ENCODE measurements around the gene PID1. TPM values are rescaled to one million over a fixed set of nuclear protein-coding genes. Genes with fewer than 3 reads are reported as not detected.

The PID1 gene
- total RNA-seq, 1 donor from 2014 or later, result 0.95 TPM

DNA sequence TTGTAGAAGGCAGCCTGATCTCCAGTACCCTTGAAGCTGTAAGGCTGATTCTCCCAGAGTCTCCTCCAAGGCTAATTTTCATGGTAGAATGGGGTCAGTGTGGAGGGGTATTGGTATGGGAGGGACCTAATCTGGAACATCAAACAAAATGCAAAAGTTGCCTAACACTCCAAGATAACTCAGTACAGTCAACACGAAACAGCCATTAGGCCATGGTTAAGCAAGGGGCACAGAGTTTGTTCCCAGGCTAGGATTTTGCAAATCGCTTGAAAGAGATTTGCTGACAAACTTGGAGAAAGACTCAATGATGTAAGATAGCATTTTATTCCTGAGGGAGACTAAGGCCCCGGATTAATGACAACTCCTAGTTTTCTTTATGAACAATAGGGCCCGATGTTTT, 5.4 kb downstream of the PID1 start:
- no peaks in the 10 kb centered on the region for H3K4me1 Mint-ChIP-seq (ENCODE audit: low read depth)
- TF ChIP-seq, protein P1, sequence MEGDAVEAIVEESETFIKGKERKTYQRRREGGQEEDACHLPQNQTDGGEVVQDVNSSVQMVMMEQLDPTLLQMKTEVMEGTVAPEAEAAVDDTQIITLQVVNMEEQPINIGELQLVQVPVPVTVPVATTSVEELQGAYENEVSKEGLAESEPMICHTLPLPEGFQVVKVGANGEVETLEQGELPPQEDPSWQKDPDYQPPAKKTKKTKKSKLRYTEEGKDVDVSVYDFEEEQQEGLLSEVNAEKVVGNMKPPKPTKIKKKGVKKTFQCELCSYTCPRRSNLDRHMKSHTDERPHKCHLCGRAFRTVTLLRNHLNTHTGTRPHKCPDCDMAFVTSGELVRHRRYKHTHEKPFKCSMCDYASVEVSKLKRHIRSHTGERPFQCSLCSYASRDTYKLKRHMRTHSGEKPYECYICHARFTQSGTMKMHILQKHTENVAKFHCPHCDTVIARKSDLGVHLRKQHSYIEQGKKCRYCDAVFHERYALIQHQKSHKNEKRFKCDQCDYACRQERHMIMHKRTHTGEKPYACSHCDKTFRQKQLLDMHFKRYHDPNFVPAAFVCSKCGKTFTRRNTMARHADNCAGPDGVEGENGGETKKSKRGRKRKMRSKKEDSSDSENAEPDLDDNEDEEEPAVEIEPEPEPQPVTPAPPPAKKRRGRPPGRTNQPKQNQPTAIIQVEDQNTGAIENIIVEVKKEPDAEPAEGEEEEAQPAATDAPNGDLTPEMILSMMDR (IDR thresholded peaks at IDR 0.05), result no peak

DNA sequence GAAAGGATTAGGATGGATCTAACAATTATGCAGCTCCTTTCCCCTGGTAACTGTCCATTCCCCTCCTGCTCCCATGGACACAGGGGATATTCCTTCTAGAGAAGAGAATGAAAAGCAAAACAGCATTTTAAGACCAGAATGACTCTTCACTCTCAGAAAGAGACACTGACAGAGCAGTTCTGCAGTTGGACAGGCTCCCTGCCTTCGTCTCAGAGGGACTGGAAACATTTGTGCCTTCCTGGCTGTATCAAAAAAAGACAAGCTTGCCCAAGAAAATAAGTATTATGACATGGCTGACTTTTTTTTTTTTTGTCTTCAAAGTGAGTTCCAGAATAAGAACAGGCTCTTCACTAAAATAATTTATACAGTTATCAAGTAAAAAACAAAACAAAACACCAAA, 9.5 kb downstream of the PID1 start:
- H3K27ac Mint-ChIP-seq (ENCODE audit: unreplicated experiment), result no peak overlapping the region
- TF ChIP-seq, protein P1 (IDR thresholded peaks at IDR 0.05), result no peak
- no peak for DNase-seq (ENCODE audit: low spot score)
- H3K9me3 Mint-ChIP-seq (ENCODE audit: low read depth), result peaks cover 13% of the 10 kb centered on the region
- H3K36me3 Mint-ChIP-seq (ENCODE audit: low read depth), result no peaks in the 10 kb centered on the region
- no peak overlapping the region for H3K4me3 Mint-ChIP-seq (ENCODE audit: unreplicated experiment)
- no peaks in the 10 kb centered on the region for H3K27me3 Mint-ChIP-seq (ENCODE audit: low read depth)
- H3K4me1 Mint-ChIP-seq (ENCODE audit: low read depth), result no peaks in the 10 kb centered on the region

More for the DNA sequence above, 5.4 kb downstream of the PID1 start:
- Mint-ChIP-seq H3K27me3 (ENCODE audit: low read depth) (peaks cover 17% of the 10 kb centered on the region), H3K9me3 (ENCODE audit: low read depth) (peaks cover 10% of the 10 kb centered on the region), H3K4me3 (ENCODE audit: unreplicated experiment) (no peak overlapping the region), H3K27ac (ENCODE audit: unreplicated experiment) (no peak overlapping the region), H3K36me3 (ENCODE audit: low read depth) (no peaks in the 10 kb centered on the region)
- DNase-seq (ENCODE audit: low spot score), result no peak

DNA sequence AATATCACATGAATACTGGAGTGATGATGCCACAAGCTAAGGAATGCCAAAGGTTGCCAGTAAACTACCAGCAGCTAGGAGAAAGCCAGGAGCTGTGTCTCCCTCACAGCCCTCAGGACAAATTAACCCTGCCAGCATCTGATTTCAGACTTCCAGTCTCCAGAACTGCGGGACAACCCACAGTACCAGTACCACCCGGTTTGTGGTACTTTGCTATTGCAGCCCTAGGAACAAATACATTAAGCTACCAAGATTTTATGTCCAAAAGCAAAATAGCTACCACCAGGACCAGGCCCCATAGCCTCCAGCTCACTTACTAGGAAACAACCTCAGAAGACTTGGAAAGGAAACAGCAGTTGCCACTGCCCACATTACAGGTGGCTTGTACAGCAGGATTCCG, 10.0 kb downstream of the PID1 start:
- TF ChIP-seq, protein P1 (IDR thresholded peaks at IDR 0.05), result no peak
- Mint-ChIP-seq H3K27me3 (ENCODE audit: low read depth) (no peaks in the 10 kb centered on the region), H3K36me3 (ENCODE audit: low read depth) (no peaks in the 10 kb centered on the region), H3K4me1 (ENCODE audit: low read depth) (no peaks in the 10 kb centered on the region), H3K9me3 (ENCODE audit: low read depth) (peaks cover 13% of the 10 kb centered on the region), H3K27ac (ENCODE audit: unreplicated experiment) (no peak overlapping the region), H3K4me3 (ENCODE audit: unreplicated experiment) (no peak overlapping the region)
- no peak for DNase-seq (ENCODE audit: low spot score)

DNA sequence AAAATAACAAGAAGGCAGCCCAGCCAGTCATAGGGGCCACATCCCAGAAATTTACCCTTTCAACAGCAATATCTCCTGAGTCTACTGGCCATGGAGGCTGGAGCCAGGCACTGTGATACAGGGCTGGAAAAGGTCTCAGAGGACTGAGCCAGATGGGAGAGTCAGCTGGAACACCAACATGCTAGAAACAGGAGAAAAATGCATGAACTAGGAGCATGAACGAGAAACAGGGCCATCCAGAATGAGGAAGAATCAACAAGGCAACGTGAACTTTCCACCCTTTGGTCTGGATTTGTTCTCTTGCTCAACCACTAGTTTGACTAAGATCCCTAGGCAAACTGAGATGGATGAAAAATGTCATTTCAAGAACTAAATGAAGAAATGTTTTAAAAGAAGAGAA, 13.1 kb downstream of the PID1 start:
- no peak for DNase-seq (ENCODE audit: low spot score)
- H3K4me1 Mint-ChIP-seq (ENCODE audit: low read depth), result no peaks in the 10 kb centered on the region

DNA sequence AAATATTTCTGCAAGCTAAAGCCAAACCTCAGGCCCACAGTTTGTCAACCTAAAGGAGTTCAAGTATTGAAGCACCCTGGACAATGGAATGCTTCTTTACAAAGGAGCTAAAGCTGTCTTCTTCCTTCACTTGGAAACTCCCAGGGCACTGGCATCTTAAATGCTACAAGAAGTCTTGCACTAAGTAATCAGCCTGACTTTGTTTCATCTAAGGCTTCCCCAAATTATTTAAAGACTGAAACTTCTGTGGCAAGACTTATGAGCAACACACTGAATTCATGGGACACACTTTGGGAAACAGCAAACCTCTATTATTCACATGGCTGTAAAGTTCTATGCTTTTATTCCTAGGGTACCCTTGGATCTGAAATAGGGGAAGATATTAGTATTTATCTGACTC, 14.7 kb downstream of the PID1 start:
- peaks cover 3% of the 10 kb centered on the region for H3K27me3 Mint-ChIP-seq (ENCODE audit: low read depth)
- H3K4me3 Mint-ChIP-seq (ENCODE audit: unreplicated experiment), result no peak overlapping the region
- H3K9me3 Mint-ChIP-seq (ENCODE audit: low read depth), result peaks cover 16% of the 10 kb centered on the region
- no peaks in the 10 kb centered on the region for H3K4me1 Mint-ChIP-seq (ENCODE audit: low read depth)
- no peak overlapping the region for H3K27ac Mint-ChIP-seq (ENCODE audit: unreplicated experiment)
- TF ChIP-seq, protein P1 (IDR thresholded peaks at IDR 0.05), result no peak
- no peak for DNase-seq (ENCODE audit: low spot score)
- no peaks in the 10 kb centered on the region for H3K36me3 Mint-ChIP-seq (ENCODE audit: low read depth)

More for the DNA sequence above, 13.1 kb downstream of the PID1 start:
- no peaks in the 10 kb centered on the region for H3K36me3 Mint-ChIP-seq (ENCODE audit: low read depth)
- TF ChIP-seq, protein P1 (IDR thresholded peaks at IDR 0.05), result no peak
- peaks cover 3% of the 10 kb centered on the region for H3K27me3 Mint-ChIP-seq (ENCODE audit: low read depth)
- peaks cover 20% of the 10 kb centered on the region for H3K9me3 Mint-ChIP-seq (ENCODE audit: low read depth)
- no peak overlapping the region for H3K4me3 Mint-ChIP-seq (ENCODE audit: unreplicated experiment)
- H3K27ac Mint-ChIP-seq (ENCODE audit: unreplicated experiment), result no peak overlapping the region
